NOMO-1 (cell line): Measurements from ENCODE around the gene RRP9.
"Not testable (repeated sequence)": the region's sequence is repeated elsewhere in the genome, so short reads cannot be mapped to it uniquely, and the experiment has no call there.

Source experiments
- DNase-seq, 2 experiments: peaks; one replicate each; lab custom pipeline; 2025; ENCODE audit not compliant: unreplicated experiment in 2 of 2; lab: John Stamatoyannopoulos, UW

Gene RRP9

GRCh38 chr3:51941798-51942602 is at the start of gene RRP9, which contains the start of gene PARP3:
Gene RRP9 (minus strand): TSS chr3:51941904. CDS start chr3:51941867, 37 bp downstream.
Gene PARP3 (plus strand): TSS chr3:51942363. CDS start chr3:51943356, 993 bp downstream.
- DNase-seq, result peak; percentile 100

DNA sequence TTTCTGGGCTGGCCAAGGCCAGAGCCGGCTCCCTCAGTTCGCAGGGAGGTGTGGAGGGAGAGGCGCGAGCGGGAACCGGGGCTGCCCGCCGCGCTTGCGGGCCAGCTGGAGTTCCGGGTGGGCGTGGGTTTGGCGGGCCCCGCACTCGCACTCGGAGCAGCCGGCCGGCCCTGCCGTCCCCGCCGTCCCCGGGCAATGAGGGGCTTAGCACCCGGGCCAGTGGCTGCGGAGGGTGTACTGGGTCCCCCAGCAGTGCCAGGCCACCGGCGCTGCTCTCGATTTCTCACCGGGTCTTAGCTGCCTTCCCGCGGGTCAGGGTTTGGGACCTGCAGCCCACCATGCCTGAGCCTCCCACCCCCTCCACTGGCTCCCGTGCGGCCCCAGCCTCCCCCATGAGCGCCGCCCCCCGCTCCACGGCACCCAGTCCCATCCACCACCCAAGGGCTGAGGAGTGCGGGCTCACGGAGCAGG is 48.8 kb upstream of the RRP9 start:
- not testable (repeated sequence) for DNase-seq

DNA sequence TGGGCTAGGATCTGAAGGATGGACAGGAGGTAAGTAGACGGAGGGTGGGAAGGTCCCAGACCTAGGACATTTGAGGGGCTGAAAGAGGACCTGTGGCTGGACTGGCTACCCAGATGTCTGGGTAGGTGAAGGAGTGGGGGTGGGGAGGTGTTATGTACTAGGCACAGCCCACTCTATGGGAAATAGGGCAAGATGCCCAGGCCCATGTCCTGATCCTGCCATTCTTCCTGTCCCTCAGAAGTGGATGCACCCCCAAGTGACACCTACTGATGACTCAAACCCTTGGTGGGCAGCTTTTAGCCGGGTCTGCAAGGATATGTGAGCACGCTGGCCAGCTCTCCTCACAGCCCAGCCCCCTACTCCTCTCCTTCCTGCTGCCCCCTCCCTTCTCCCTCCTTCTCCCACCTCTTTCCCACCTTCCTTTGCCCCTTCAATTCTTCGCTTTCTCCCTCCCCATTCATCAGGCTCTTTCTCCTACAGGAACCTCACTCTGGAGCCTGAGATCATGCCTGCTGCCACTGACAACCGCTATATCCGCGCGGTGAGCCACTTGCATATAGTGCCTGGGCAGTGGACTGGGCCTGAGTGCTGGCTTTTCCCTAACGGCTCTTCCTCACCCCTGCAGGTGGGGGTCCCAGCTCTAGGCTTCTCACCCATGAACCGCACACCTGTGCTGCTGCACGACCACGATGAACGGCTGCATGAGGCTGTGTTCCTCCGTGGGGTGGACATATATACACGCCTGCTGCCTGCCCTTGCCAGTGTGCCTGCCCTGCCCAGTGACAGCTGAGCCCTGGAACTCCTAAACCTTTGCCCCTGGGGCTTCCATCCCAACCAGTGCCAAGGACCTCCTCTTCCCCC is 46.8 kb upstream of the RRP9 start:
- DNase-seq, result no peak

DNA sequence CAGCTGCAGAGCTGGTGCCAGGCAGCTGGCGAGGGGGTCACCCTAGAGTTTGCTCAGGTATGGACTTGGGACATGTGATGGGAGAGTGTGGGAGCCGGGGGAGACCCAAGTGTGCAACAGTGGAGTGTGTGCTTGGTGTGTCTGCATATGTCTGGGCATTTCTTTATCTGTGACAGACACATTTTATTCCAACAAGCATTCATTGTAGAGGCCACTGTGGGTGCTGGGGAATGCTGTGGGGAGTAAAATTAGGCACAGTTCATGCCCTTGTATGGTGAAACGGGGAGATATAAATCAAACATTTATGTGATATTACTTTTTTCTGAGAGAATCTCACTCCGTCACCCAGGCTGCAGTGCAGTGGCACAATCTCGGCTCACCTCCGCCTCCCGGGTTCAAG is 45.9 kb upstream of the RRP9 start:
- no peak for DNase-seq

GRCh38 chr3:51986010-51986947 is 44.6 kb upstream of the RRP9 start:
- no peak for DNase-seq

- DNase-seq, result no peak
Observed at GRCh38 chr3:51985063-51985462, 43.4 kb upstream of the RRP9 start.

GRCh38 chr3:51984269-51984647 is 42.6 kb upstream of the RRP9 start:
- DNase-seq, result no peak

- peak in 1 of 2 experiments; percentile 45 for DNase-seq
Observed at GRCh38 chr3:51983578-51984268, 42.0 kb upstream of the RRP9 start.

GRCh38 chr3:51982838-51983577 is 41.3 kb upstream of the RRP9 start, which contains the start of gene ACY1:
Gene ACY1 (plus strand): TSS chr3:51983535. CDS start chr3:51984065, 530 bp downstream.
- DNase-seq, result peak; percentile 80 to 86

DNA sequence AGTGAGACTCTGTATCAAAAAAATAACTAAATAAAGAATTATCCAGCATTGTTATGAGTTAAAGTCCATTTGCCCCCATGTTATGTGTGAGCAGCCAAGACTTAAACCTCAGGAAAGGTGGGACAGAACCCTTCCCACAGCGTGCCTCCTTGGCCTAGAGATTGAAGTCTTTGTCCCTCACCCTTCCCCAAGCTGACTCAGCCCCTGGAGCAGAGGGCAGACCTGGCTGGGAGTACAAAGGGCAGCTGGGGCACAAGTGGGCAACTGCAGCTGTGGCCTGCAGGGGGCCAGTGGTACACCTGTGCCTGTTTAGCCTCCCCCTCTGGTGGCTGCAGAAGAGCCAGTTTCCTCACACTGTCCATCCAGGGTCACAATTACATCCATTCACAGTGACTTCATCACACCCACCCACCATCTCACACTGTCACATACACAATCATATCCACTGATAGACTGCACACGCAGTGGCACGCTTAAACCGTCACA is 40.7 kb upstream of the RRP9 start:
- peak; percentile 28 to 46 for DNase-seq

GRCh38 chr3:51980253-51980652 is 38.5 kb upstream of the RRP9 start:
- no peak for DNase-seq

DNA sequence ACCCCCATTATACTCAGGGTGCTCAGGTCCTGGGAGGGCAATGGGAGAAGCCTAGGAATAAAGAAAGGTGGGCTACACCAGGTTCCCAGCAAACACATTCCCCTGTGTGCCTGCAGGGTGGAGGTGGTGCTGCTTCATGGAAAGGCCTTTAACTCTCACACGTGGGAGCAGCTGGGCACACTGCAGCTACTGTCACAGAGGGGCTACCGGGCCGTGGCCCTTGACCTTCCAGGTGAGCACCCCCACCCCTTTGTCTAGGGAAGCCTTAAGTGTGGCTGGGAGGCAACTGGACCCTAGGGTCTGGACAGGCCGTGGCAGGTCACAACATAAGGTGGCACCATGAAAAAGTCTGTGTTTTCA is 36.4 kb upstream of the RRP9 start:
- DNase-seq, result no peak

- no peak for DNase-seq
Observed at GRCh38 chr3:51977446-51978142, 35.9 kb upstream of the RRP9 start.

DNA sequence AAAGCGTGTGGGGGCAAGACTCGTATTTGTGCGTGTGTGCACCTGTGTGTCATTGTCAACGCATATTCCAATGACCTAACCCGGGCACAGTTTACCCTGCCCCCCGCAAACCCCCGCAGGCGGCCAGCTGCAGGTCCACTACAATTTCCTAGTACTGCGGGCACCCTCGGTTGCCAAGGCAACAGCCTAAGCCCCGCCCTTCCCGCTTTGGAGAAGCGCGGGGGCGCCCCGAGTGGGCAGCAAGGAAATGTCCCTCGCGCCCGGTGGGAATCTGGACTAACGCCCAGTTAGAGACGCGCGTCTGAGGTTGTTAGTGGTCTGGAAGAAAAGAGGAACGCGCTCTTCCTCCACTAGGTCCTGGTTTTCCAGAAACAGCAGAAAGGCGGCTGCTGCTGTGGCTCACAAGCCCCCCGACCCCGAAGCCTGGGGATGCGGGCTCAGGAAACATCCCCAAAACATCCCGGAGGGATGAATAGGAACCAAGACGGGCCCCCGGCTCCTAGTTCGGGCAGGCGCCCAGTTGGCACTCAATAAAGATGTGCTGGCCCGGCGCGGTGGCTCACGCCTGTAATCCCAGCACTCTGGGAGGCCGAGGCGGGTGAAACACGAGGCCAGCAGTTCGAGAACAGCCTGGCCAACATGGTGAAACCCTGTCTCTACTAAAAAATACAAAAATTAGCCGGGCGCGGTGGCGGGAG is 34.3 kb upstream of the RRP9 start:
- peak in 1 of 2 experiments; percentile 13 for DNase-seq

GRCh38 chr3:51974963-51975851 is 33.5 kb upstream of the RRP9 start, which contains the start of gene ABHD14A:
Gene ABHD14A (plus strand): TSS chr3:51975064. CDS start chr3:51975136, 72 bp downstream.
- peak; percentile 43 to 75 for DNase-seq

- DNase-seq, result no peak
Observed at GRCh38 chr3:51974277-51974962, 32.7 kb upstream of the RRP9 start.
